Activated T-helper 1 cell treated with anti-CD3 and anti-CD28 coated beads, Interleukin-12 subunit alpha, Interleukin-12 subunit beta, Interleukin-2, Interleukin-4 antibody, amounts not matched to agents 30 ng/mL and 10 ng/mL and 1 ng/mL, durations not matched to agents 14 hours and 24 hours and 36 hours (primary cell): Measurements from ENCODE around the gene LPP. TPM values are rescaled to one million over a fixed set of nuclear protein-coding genes. Genes with fewer than 3 reads are reported as not detected.
A peak's percentile ranks its signal among the peaks of the same experiment; 100 is the strongest.

Experiments used
- DNase-seq: peaks from one replicate; pipeline ENCODE4 v3.0.0; 2021; ENCODE audit warnings: low spot score
- H3K27ac Mint-ChIP-seq: one replicate; pipeline ENCODE4 v1.8.0; 2021; ENCODE audit warnings: mild to moderate bottlenecking, mixed read lengths
- H3K27me3 Mint-ChIP-seq: one replicate; pipeline ENCODE4 v1.8.0; 2022; ENCODE audit warnings: mild to moderate bottlenecking, moderate library complexity, mixed read lengths; ENCODE audit not compliant: insufficient read depth
- H3K36me3 Mint-ChIP-seq: one replicate; pipeline ENCODE4 v1.8.0; 2021; ENCODE audit warnings: low read depth, mixed read lengths
- H3K4me1 Mint-ChIP-seq: one replicate; pipeline ENCODE4 v1.8.0; 2021; ENCODE audit warnings: low read depth, mixed read lengths
- H3K4me3 Mint-ChIP-seq: one replicate; pipeline ENCODE4 v1.8.0; 2021; ENCODE audit warnings: mild to moderate bottlenecking, moderate library complexity, mixed read lengths
- H3K9me3 Mint-ChIP-seq: one replicate; pipeline ENCODE4 v1.8.0; 2021; ENCODE audit warnings: mixed read lengths
- intact Hi-C: fragments of 100-400 bp; cut with micrococcal nuclease; formaldehyde crosslinking; loops from one replicate; pipeline ENCODE4 v1.15.1; 2024
- total RNA-seq: library from RNA; stranded (reverse); gene quantifications from 2 replicates; pipeline ENCODE4 v1.2.3, GENCODE V29; 2022

Gene LPP
- total RNA-seq, 1 donor from 2014 or later = 38.2 TPM

DNA sequence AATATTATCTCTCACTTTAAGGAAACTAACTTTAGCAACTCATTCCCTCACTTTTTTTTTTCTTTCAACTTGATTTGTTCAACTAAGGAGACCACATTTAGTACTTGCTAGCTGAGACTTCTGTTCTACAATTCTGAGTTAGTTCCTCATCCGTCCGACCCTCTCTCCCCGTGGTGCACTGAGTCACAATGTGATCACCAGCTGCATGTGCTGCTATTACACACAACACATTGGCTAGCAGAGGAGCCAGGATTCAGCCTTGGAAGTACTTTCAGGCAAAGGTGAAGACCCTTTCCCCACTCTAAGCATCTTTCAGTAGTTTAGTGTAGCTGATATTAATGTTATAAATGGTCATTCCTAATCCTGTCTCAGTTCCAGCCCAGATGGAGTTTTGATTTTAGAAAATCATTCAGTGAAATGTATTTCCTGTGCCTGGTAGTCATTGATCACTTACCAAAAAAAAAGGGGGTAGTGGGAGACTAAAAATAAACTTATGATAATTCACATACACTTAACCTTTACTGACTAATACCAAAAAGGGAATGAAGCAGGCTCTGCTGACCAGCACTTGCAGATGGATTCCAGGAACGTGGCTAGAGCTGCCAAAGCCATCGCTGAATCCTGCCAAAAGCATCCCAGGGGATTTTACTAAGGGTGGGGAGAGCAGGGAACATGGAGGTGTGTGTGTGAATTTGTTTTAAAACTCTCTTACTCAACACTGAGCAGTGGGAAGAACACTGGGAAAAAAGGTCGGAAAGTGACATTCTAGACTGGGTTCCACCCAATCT is 424.8 kb downstream of the LPP start:
- Mint-ChIP-seq H3K4me3 (no peak overlapping the region), H3K27ac (no peak overlapping the region), H3K4me1 (peaks cover 11% of the 10 kb centered on the region), H3K27me3 (no peaks in the 10 kb centered on the region), H3K36me3 (peaks cover 2% of the 10 kb centered on the region), H3K9me3 (no peaks in the 10 kb centered on the region)
- DNase-seq = no peak
- intact Hi-C loops = no loop called here

DNA sequence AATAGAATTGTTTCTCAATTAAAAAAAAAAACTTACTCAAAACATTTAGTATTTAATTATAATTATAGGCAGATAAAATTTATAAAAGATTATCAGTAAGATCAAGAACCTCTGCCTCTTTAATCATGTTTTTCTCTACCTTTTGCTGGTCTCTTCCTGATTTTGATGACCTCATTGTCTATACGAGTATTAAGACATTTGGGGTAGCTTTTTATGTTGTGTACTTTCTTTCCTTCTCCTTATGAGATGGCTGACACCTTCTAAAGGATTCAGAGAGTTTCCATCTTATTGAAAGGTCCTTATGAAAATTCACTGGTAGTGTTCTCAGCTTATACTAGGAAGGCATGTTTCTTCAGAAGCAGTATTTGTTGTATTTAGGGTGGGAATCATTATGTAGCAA is 426.3 kb downstream of the LPP start:
- H3K27ac Mint-ChIP-seq = no peak overlapping the region

DNA sequence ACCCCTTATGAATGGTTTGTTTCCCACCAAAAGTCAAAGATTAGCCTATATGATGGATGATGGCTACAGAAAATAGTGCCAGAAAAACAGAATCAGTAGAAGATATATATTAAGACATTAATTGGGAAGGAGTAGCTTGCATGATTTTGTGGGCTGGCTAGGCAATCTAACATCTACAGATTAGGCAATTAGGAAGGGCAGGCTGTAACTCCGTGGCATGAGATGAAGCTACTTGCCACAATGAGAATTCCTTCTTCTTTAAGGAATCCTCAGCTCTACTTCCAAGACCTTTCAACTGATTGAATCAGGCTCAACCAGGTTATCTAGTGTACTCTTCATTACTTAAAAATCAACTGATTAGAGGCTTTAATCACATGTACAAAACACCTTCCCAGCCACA is 426.7 kb downstream of the LPP start:
- Mint-ChIP-seq H3K4me3 (no peak overlapping the region), H3K36me3 (peaks cover 2% of the 10 kb centered on the region), H3K4me1 (peaks cover 11% of the 10 kb centered on the region)

More for the DNA sequence above, 426.3 kb downstream of the LPP start:
- H3K9me3 Mint-ChIP-seq = no peaks in the 10 kb centered on the region
- no peak for DNase-seq
- intact Hi-C loops = loop anchor here (5.0 to 10.0 kb wide), 3 partner anchors 425 to 663 kb away; partner anchors contain the start of gene LPP
- no peak overlapping the region for H3K4me3 Mint-ChIP-seq
- peaks cover 2% of the 10 kb centered on the region for H3K36me3 Mint-ChIP-seq
- peaks cover 11% of the 10 kb centered on the region for H3K4me1 Mint-ChIP-seq
- no peaks in the 10 kb centered on the region for H3K27me3 Mint-ChIP-seq

DNA sequence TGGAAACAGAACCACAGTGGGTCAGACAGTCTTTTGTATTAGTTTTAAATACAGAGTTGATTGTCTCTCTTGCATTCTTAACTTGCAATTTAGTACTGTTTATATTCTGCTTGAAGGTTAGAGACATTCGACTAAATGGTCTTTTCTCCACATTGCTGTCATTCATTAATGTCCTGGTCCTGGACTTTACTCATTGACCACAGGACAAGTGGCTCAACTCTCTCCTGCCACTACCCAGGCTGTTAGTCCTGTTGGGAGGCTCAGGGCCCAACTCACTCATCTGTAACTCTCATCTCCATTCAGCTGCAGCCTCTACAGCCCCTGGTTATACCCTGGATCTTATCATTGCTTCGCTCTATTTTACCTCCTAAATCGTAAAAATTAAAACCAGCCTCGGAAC is 427.4 kb downstream of the LPP start:
- DNase-seq = no peak
- Mint-ChIP-seq H3K36me3 (no peaks in the 10 kb centered on the region), H3K4me1 (peaks cover 11% of the 10 kb centered on the region), H3K27ac (no peak overlapping the region), H3K9me3 (no peaks in the 10 kb centered on the region), H3K27me3 (no peaks in the 10 kb centered on the region), H3K4me3 (no peak overlapping the region)
- intact Hi-C loops = loop anchor here (5.0 to 10.0 kb wide), 3 partner anchors 427 to 664 kb away; partner anchors contain the start of gene LPP

More for the DNA sequence above, 426.7 kb downstream of the LPP start:
- no peaks in the 10 kb centered on the region for H3K9me3 Mint-ChIP-seq
- no peaks in the 10 kb centered on the region for H3K27me3 Mint-ChIP-seq
- no peak for DNase-seq
- intact Hi-C loops = loop anchor here (5.0 to 10.0 kb wide), 3 partner anchors 426 to 663 kb away; partner anchors contain the start of gene LPP
- no peak overlapping the region for H3K27ac Mint-ChIP-seq

DNA sequence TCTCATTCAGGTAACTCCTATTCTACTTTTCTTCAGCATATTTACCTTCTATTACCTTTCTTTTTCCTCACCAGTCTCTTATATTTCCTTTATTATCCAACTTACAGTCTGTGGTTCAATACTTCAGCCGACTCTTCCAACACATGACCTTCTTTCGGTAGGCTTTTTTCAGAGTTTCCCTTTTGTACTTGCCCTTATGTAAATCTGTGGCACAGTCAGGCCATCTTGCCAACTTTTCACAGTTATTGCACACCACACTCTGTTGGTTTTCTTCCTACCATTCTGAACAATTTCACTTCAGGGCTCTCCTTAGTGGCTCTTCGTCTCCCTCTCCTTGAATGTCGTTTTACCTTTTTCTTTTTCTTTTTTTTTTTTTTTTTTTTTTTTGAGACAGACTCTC is 427.8 kb downstream of the LPP start:
- H3K9me3 Mint-ChIP-seq = no peaks in the 10 kb centered on the region
- no peak for DNase-seq
- H3K27me3 Mint-ChIP-seq = no peaks in the 10 kb centered on the region
- no peak overlapping the region for H3K27ac Mint-ChIP-seq
- H3K36me3 Mint-ChIP-seq = no peaks in the 10 kb centered on the region
- H3K4me3 Mint-ChIP-seq = no peak overlapping the region
- H3K4me1 Mint-ChIP-seq = peaks cover 11% of the 10 kb centered on the region
- intact Hi-C loops = loop anchor here (5.0 to 10.0 kb wide), 3 partner anchors 427 to 664 kb away; partner anchors contain the start of gene LPP

DNA sequence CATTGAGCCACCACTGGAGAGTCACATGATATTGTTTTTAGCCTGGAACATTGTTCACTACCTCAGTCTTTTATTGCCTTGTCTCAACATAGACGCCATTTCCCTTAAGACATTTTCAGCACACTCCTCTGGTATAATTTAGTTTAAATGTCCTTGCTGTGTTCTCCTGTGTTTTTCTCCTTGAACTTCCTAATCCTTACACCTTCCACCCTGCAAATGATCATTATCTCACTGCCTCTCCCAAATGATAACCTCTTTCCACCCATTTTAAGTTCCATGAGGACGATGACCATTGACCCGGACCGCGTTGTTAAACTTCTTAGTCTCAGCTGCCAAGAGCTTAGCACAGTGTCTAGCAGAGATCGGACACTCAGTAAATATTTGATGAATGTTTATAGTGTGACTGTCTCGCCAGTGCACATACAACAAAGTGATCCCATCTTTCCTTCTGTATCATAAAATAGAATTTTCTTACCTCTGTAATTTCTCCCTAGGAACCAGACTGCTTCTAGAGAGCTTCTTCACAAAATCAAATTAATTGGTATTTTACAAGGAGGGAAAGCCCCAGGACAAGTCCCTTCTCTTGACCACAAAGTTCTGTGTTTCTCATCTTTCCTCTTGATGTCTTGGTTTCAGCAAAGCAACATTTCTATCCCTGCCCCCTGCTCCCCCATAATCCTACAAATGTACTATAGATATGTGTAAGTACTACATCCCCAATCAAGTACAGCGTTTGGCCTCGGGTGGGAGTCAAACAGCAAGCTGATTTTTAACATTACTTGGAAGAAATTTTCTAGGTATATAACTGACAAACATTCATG is 429.6 kb downstream of the LPP start:
- intact Hi-C loops = loop anchor here (1.0 to 10.0 kb wide), 16 partner anchors 23 to 843 kb away; partner anchors contain the start of gene LPP
- Mint-ChIP-seq H3K27ac (no peak overlapping the region), H3K4me1 (peaks cover 6% of the 10 kb centered on the region), H3K4me3 (no peak overlapping the region), H3K9me3 (no peaks in the 10 kb centered on the region), H3K36me3 (no peaks in the 10 kb centered on the region), H3K27me3 (no peaks in the 10 kb centered on the region)
- DNase-seq = no peak

DNA sequence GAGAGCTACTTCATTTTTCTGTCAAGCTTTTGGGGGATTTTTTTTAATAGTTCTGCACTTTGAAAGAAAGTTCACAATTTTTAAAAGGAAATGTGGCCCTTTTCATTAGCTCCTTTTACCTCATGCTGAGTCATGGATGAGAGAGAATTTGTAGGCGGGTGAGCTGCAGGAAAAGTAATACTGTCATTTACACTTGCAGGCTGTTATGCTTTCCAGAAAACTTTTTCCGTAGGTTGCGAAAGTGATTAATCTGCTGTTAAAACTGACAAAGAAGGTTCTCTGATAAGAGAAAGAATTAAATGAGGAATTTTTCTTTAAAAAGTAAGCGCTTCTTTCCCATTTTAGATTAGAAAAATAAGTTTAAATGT is 430.2 kb downstream of the LPP start:
- H3K27ac Mint-ChIP-seq = no peak overlapping the region
- no peaks in the 10 kb centered on the region for H3K36me3 Mint-ChIP-seq
- no peaks in the 10 kb centered on the region for H3K4me1 Mint-ChIP-seq
- H3K9me3 Mint-ChIP-seq = no peaks in the 10 kb centered on the region
- no peaks in the 10 kb centered on the region for H3K27me3 Mint-ChIP-seq
- no peak overlapping the region for H3K4me3 Mint-ChIP-seq
- intact Hi-C loops = loop anchor here (1.0 to 10.0 kb wide), 16 partner anchors 23 to 843 kb away; partner anchors contain the start of gene LPP
- no peak for DNase-seq

DNA sequence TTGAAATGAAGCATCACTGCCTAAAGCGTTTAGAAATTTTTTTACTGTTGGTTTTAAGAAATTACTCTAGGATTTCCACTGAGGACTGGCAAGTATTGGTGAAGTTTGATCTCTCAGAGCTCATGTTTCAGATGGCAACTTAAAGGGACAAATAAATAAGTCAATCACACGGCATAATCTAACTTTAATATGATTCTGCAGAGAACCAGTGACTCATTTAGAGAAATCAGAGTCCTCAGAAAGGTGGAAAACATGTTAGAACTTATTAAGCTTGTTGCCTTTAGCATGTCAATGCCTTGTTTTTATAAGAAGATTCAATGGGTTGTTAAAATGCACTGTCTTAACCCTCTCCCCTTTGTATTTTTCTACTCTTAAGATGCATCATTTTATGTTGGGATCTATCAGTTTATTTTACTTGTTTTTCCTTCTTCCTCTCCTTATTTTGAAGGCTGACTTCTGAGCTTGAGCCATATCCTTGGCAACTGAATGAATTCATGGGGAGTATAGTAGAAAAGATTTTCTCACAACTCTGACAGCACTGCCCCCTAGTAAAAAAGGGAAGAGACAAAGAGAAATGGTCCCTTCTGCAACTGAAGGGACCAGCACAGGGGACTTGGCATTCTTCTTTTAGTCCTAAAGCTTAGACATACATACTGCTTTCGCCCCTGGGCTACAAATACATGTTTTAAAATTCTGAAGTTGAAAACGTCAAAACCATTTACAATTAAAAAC is 431.2 kb downstream of the LPP start:
- Mint-ChIP-seq H3K36me3 (no peaks in the 10 kb centered on the region), H3K27ac (peak overlapping the region; percentile 81), H3K4me1 (no peaks in the 10 kb centered on the region), H3K9me3 (no peaks in the 10 kb centered on the region), H3K4me3 (peak overlapping the region; percentile 48), H3K27me3 (no peaks in the 10 kb centered on the region)
- intact Hi-C loops = loop anchor here (1.0 to 10.0 kb wide), 17 partner anchors 22 to 844 kb away; partner anchors contain the start of gene LPP
- no peak for DNase-seq

DNA sequence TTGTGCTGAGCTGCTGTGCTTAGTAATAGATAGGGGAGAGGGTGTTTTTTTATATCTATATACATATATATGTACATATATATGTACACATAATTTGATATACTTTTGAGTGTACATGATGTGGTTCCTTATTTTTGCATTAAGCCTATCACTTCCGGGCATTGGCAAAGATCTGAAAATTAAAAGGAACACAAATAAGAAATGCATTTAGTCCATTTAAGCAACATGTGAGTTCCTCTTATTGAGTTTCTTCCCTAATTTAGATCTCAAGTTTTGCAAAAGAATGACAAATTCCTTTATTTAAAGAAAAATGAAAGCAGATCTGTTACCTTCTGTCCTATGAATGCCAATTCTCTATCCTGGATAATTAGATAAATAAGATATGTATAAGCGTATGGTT is 435.1 kb downstream of the LPP start:
- DNase-seq = no peak

DNA sequence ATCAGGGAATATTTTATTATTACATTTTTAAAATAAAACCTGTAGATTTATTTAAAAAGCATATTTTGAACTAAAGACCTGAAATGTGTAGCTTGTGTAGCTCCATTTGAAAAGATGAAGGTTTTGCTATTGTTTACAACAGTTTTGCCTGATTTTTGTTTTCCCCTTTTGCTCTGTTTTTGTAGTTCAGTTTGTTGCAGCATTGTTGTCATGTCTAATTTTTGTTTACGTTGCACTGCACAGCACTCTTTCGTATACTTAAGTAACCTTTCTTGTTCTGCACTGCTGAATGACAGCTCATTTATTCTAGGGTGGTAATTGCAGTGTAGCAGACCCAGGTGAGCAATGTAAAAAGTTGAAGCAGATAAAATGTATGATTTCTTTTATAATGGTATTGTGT is 435.8 kb downstream of the LPP start:
- Mint-ChIP-seq H3K27ac (no peak overlapping the region), H3K9me3 (no peaks in the 10 kb centered on the region), H3K4me1 (peaks cover 4% of the 10 kb centered on the region), H3K27me3 (no peaks in the 10 kb centered on the region), H3K4me3 (no peak overlapping the region), H3K36me3 (no peaks in the 10 kb centered on the region)
- intact Hi-C loops = loop anchor here (10.0 kb wide), 1 partner anchor 435 kb away; the partner anchor contains the start of gene LPP
- no peak for DNase-seq

More for the DNA sequence above, 435.1 kb downstream of the LPP start:
- H3K4me3 Mint-ChIP-seq = no peak overlapping the region
- no peak overlapping the region for H3K27ac Mint-ChIP-seq
- no peaks in the 10 kb centered on the region for H3K9me3 Mint-ChIP-seq
- intact Hi-C loops = loop anchor here (10.0 kb wide), 1 partner anchor 434 kb away; the partner anchor contains the start of gene LPP
- no peaks in the 10 kb centered on the region for H3K36me3 Mint-ChIP-seq
- peaks cover 4% of the 10 kb centered on the region for H3K4me1 Mint-ChIP-seq
- no peaks in the 10 kb centered on the region for H3K27me3 Mint-ChIP-seq

DNA sequence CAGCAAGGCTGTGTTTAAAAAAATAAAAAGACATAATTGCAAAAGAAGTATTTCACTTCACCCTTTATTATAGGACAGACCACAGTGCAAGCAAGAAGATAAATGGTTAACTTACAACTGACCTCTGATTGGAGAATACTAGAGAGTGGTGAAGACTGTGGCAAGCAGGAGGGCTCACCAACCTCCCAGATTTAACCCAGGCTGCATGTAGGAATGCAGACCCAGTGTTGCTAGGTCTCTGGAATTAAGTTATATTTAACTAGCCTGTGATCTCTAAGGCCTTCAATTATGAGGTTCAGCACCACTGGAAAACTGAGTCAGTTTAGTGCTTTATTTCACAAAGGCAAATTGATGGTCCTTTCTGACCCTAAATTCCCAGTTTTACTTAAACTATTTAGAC is 436.6 kb downstream of the LPP start:
- peaks cover 2% of the 10 kb centered on the region for H3K27me3 Mint-ChIP-seq
- H3K27ac Mint-ChIP-seq = no peak overlapping the region

DNA sequence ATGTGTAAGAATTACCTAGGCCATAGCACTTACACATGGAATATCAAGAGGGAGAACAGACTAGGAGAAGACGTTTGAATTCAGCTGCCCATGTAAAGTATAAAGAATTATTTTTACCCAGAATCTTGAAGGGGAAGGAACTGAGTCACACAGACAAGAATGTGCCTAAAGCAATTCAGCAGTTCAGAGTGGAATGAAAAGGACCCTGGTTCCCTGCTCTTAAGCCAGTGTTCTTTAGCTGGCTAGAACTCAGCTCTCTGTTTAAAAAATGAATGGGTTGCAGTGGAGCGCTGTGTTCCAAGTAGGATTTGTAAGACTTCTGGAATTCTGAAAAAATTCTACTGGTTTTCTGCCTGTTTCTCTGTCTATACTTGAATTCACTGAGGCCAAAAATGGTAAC is 440.2 kb downstream of the LPP start:
- H3K27me3 Mint-ChIP-seq = peaks cover 2% of the 10 kb centered on the region
- no peak overlapping the region for H3K27ac Mint-ChIP-seq
- no peak for DNase-seq
- H3K4me1 Mint-ChIP-seq = peaks cover 11% of the 10 kb centered on the region
- H3K9me3 Mint-ChIP-seq = no peaks in the 10 kb centered on the region
- H3K4me3 Mint-ChIP-seq = no peak overlapping the region
- peaks cover 2% of the 10 kb centered on the region for H3K36me3 Mint-ChIP-seq
- intact Hi-C loops = no loop called here

More for the DNA sequence above, 436.6 kb downstream of the LPP start:
- Mint-ChIP-seq H3K9me3 (no peaks in the 10 kb centered on the region), H3K4me3 (no peak overlapping the region), H3K4me1 (peaks cover 4% of the 10 kb centered on the region), H3K36me3 (no peaks in the 10 kb centered on the region)
- no peak for DNase-seq
- intact Hi-C loops = no loop called here
